IMR-90 (cell line): ENCODE measurements around the gene TMSB10. TPM values are rescaled to one million over a fixed set of nuclear protein-coding genes. Genes with fewer than 3 reads are reported as not detected.

ENCODE experiments used
- ATAC-seq: fragments of 200-7000 bp; cut with Tn5 transposase; 2 replicates; pipeline ENCODE4 v1.9.1; 2020; ENCODE audit warnings: low read depth, mild to moderate bottlenecking, moderate library complexity
- BruUV-seq: library from RNA; stranded (reverse); fragments of 400-500 nt; replicated peaks from 2 replicates; lab custom pipeline; 2021; lab: Mats Ljungman, UMichigan
- CTCF ChIA-PET: fragments of 300-600 bp; formaldehyde crosslinking; extraction: SDS; loops from one replicate; lab custom pipeline; 2021; ENCODE audit warnings: antibody characterized with exemption; lab: Yijun Ruan, JAX
- POLR2A ChIA-PET: fragments of 300-600 bp; sonication (Branson Sonifier 250); formaldehyde crosslinking; loops from one replicate; lab custom pipeline; 2022; ENCODE audit warnings: antibody characterized with exemption; ENCODE audit not compliant: unreplicated experiment; lab: Charles Lee
- DNase-seq: peaks from one replicate; pipeline ENCODE4 v3.0.0; 2013
- H2AFZ ChIP-seq: replicated peaks from 2 replicates; pipeline ENCODE3; 2013; ENCODE audit warnings: low read length, mild to moderate bottlenecking; ENCODE audit not compliant: poor library complexity
- H2AK5ac ChIP-seq: 2 replicates; pipeline ENCODE4 v1.6.1; 2013; ENCODE audit warnings: low read depth, low read length, inconsistent platforms
- H2AK9ac ChIP-seq: replicated peaks from 2 replicates; pipeline ENCODE3; 2013; ENCODE audit warnings: mild to moderate bottlenecking, low read depth, low read length, moderate library complexity; ENCODE audit not compliant: poor library complexity
- H2BK120ac ChIP-seq: 2 replicates; pipeline ENCODE4 v1.6.1; 2013; ENCODE audit warnings: low read depth, low read length, inconsistent platforms
- H2BK15ac ChIP-seq: 3 replicates; pipeline ENCODE4 v1.6.1; 2013; ENCODE audit warnings: low read depth, low read length, inconsistent platforms
- H2BK20ac ChIP-seq: 2 replicates; pipeline ENCODE4 v1.6.1; 2013; ENCODE audit warnings: low read depth, mild to moderate bottlenecking, inconsistent platforms, low read length, moderate library complexity
- H2BK5ac ChIP-seq: 2 replicates; pipeline ENCODE4 v1.6.1; 2013; ENCODE audit warnings: mild to moderate bottlenecking, low read depth, low read length, inconsistent platforms; ENCODE audit not compliant: poor library complexity, severe bottlenecking
- H3K14ac ChIP-seq: replicated peaks from 2 replicates; pipeline ENCODE4 v1.6.1; 2013; ENCODE audit warnings: low read depth, low read length, inconsistent platforms
- H3K18ac ChIP-seq: 2 replicates; pipeline ENCODE4 v1.6.1; 2013; ENCODE audit warnings: low read depth, low read length, control low read depth
- H3K23ac ChIP-seq: 2 replicates; pipeline ENCODE4 v1.6.1; 2013; ENCODE audit warnings: low read depth, low read length, inconsistent platforms
- H3K27ac ChIP-seq: 2 replicates; pipeline ENCODE4 v1.5.1; 2013; ENCODE audit warnings: mild to moderate bottlenecking, control low read depth, low read length; ENCODE audit not compliant: insufficient read depth
- H3K27me3 ChIP-seq: 2 replicates; pipeline ENCODE4 v1.6.1; 2013; ENCODE audit warnings: low read length; ENCODE audit not compliant: control insufficient read depth, insufficient read depth
- H3K36me3 ChIP-seq: 2 replicates; pipeline ENCODE4 v1.6.1; 2013; ENCODE audit warnings: low read length, mixed read lengths; ENCODE audit not compliant: control insufficient read depth, insufficient read depth
- H3K4ac ChIP-seq: 2 replicates; pipeline ENCODE4 v1.6.1; 2013; ENCODE audit warnings: low read depth, low read length, inconsistent platforms
- H3K4me1 ChIP-seq: 2 replicates; pipeline ENCODE4 v1.6.1; 2013; ENCODE audit warnings: low read length, mixed read lengths; ENCODE audit not compliant: control insufficient read depth, insufficient read depth
- H3K4me2 ChIP-seq: 2 replicates; pipeline ENCODE4 v1.6.1; 2013; ENCODE audit warnings: low read depth, mild to moderate bottlenecking, control low read depth, low read length, moderate library complexity
- H3K4me3 ChIP-seq: 2 replicates; pipeline ENCODE4 v1.5.1; 2013; ENCODE audit warnings: low read depth, mild to moderate bottlenecking, control low read depth, low read length, moderate library complexity; ENCODE audit not compliant: insufficient read depth
- H3K56ac ChIP-seq: 2 replicates; pipeline ENCODE4 v1.6.1; 2013; ENCODE audit warnings: low read length, inconsistent platforms; ENCODE audit not compliant: insufficient read depth; ENCODE audit errors: extremely low read depth
- H3K79me1 ChIP-seq, 2 experiments: 2 replicates each; pipeline ENCODE4 v1.6.1; 2013; ENCODE audit warnings: low read length in 2 of 2, inconsistent platforms in 1 of 2, low read depth in 1 of 2
- H3K9ac ChIP-seq: 2 replicates; pipeline ENCODE4 v1.6.1; 2013; ENCODE audit warnings: low read depth, low read length, control low read depth
- H3K9me1 ChIP-seq: 2 replicates; pipeline ENCODE4 v1.6.1; 2013; ENCODE audit warnings: low read length, inconsistent platforms; ENCODE audit not compliant: insufficient read depth
- H3K9me3 ChIP-seq: 2 replicates; pipeline ENCODE4 v1.6.1; 2013; ENCODE audit warnings: low read length; ENCODE audit not compliant: control insufficient read depth, insufficient read depth
- H4K20me1 ChIP-seq: 2 replicates; pipeline ENCODE4 v1.6.1; 2013; ENCODE audit warnings: low read length, inconsistent platforms; ENCODE audit not compliant: insufficient read depth
- H4K5ac ChIP-seq: 2 replicates; pipeline ENCODE4 v1.6.1; 2013; ENCODE audit warnings: mild to moderate bottlenecking, low read depth, low read length, control low read depth
- H4K8ac ChIP-seq, 2 experiments: 2 replicates each; pipeline ENCODE4 v1.6.1; 2013; ENCODE audit warnings: low read depth in 2 of 2, low read length in 2 of 2, control low read depth in 1 of 2, inconsistent platforms in 1 of 2
- H4K91ac ChIP-seq: 2 replicates; pipeline ENCODE4 v1.6.1; 2013; ENCODE audit warnings: low read depth, low read length, inconsistent platforms; ENCODE audit not compliant: insufficient read depth
- BHLHE40 ChIP-seq: fragments of 150-350 bp; IDR thresholded peaks from 2 replicates; pipeline ENCODE4 v1.6.1; 2016; ENCODE audit warnings: mild to moderate bottlenecking, low read depth, low read length
- CEBPB ChIP-seq: IDR thresholded peaks from 2 replicates; pipeline ENCODE4 v1.6.1; 2012; ENCODE audit warnings: low read depth, low read length, improper control_type of control experiment
- CHD1 ChIP-seq: IDR thresholded peaks from 2 replicates; pipeline ENCODE4 v1.6.1; 2012; ENCODE audit warnings: low read depth, low read length, improper control_type of control experiment
- FOS ChIP-seq: fragments of 150-350 bp; IDR thresholded peaks from 2 replicates; pipeline ENCODE4 v1.6.1; 2016; ENCODE audit warnings: low read depth, low read length
- MAFK ChIP-seq: IDR thresholded peaks from 2 replicates; pipeline ENCODE4 v1.6.1; 2012; ENCODE audit warnings: low read depth, low read length, improper control_type of control experiment
- MAZ ChIP-seq: IDR thresholded peaks from 2 replicates; pipeline ENCODE4 v1.6.1; 2012; ENCODE audit warnings: low read depth, mild to moderate bottlenecking, low read length, improper control_type of control experiment, moderate library complexity, borderline replicate concordance
- MXI1 ChIP-seq: IDR thresholded peaks from 2 replicates; pipeline ENCODE4 v1.6.1; 2012; ENCODE audit warnings: low read depth, mild to moderate bottlenecking, low read length, moderate library complexity, borderline replicate concordance
- NFE2L2 ChIP-seq: fragments of 150-350 bp; IDR thresholded peaks from 2 replicates; pipeline ENCODE4 v1.6.1; 2016; ENCODE audit warnings: low read depth, mild to moderate bottlenecking, low read length
- RAD21 ChIP-seq: IDR thresholded peaks from 2 replicates; pipeline ENCODE4 v1.6.1; 2012; ENCODE audit warnings: low read length, improper control_type of control experiment
- RCOR1 ChIP-seq: IDR thresholded peaks from 2 replicates; pipeline ENCODE4 v1.6.1; 2012; ENCODE audit warnings: mild to moderate bottlenecking, low read length, improper control_type of control experiment; ENCODE audit not compliant: insufficient replicate concordance
- RFX5 ChIP-seq: IDR thresholded peaks from 2 replicates; pipeline ENCODE4 v1.8.0; 2012; ENCODE audit warnings: low read depth, mild to moderate bottlenecking, low read length, moderate library complexity
- WGBS, 2 experiments: methylation state at CpG; one replicate each; pipeline versions ENCODE4 v1.1.5 to v1.1.7; 2013; ENCODE audit warnings: missing lambda C conversion rate in 2 of 2; ENCODE audit not compliant: insufficient read length in 1 of 2; ENCODE audit errors: extremely low coverage in 2 of 2; 5-methylcytosine and 5-hydroxymethylcytosine counted together
- dilution Hi-C: fragments of 300-500 bp; cut with HindIII; formaldehyde crosslinking; loops from one replicate; pipeline ENCODE4 v1.14.3; 2018; ENCODE audit warnings: low sequenced_read_pairs; ENCODE audit not compliant: unreplicated experiment
- in situ Hi-C: fragments of 300-500 bp; cut with MboI; formaldehyde crosslinking; loops from 3 replicates; pipeline ENCODE4 v1.14.3; 2019; ENCODE audit warnings: low sequenced_read_pairs, inconsistent platforms, mixed read lengths
- intact Hi-C: fragments of 100-400 bp; cut with micrococcal nuclease; formaldehyde crosslinking; loops from 2 replicates; pipeline ENCODE4 v1.10.0; 2022
- polyA plus RNA-seq, 3 experiments: library from polyadenylated mRNA; depleted of rRNA; stranded (reverse); fragments of >200 nt; gene quantifications; 2 replicates each; pipeline ENCODE4 v1.2.3, GENCODE V29; 2012; ENCODE audit warnings: low replicate concordance in 1 of 3
- total RNA-seq: library from RNA; depleted of rRNA; stranded (reverse); fragments of >200 nt; gene quantifications from 2 replicates; pipeline ENCODE4 v1.2.3, GENCODE V29; 2012
- TF ChIP-seq, protein P1 (sequence below): conservative IDR thresholded peaks from 2 replicates; pipeline ENCODE4 v1.5.1; 2012; ENCODE audit warnings: mild to moderate bottlenecking, low read depth, low read length, improper control_type of control experiment
- TF ChIP-seq, protein P2 (sequence below): fragments of 150-350 bp; IDR thresholded peaks from 2 replicates; pipeline ENCODE4 v1.6.1; 2016; ENCODE audit warnings: low read depth, mild to moderate bottlenecking, low read length, moderate library complexity, borderline replicate concordance
- TF ChIP-seq, protein P3 (sequence below): fragments of 150-350 bp; IDR thresholded peaks from 2 replicates; pipeline ENCODE4 v1.6.1; 2017; ENCODE audit warnings: mild to moderate bottlenecking, antibody characterized with exemption, low read length, low read depth

TMSB10 gene
- total and polyA plus RNA-seq, 2 of the 4 experiments (the other 2 are of a cell fraction): 3,620 to 5,527 TPM

DNA sequence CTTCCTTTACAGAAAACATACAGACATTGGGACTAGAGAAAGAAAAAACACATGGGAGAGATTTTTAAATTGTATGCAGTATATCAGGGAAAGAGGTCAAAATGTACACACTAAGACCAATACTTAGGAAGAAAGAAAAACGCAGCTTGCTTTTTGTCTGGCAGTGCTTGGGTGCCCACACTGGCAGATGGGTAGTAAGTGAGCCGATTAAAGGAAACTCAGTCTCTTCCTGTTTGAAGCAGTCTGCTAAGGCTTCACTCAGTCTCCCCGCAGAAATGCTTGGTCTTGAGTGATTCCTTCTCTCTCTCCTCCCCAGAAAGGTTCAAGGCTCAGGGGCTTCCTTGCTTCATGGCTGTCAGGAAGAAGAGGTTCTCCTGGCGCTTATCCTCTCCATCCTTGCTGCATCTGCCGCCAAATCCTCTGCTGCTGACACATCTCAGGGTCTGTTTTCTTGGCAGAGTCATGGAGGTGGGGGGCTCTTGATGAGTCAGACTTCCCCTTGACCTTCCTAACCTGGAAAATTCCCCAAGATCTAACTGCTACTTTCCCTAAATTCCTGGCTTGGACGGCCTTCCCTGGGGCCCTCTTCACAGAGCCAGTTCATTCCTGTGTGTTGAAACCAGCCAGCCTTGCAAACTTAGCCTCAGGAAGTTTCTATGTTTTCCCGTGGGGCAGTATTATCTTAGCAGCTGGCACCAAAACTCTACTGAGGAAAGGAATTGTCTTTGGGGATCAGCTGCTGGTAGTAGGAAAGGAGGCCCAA, 10.5 kb upstream of the TMSB10 start:
- Histone ChIP-seq H3K9me3 (no peaks in the 10 kb centered on the region), H3K27ac (peak overlapping the region; percentile 85), H3K4me3 (no peak overlapping the region), H3K23ac (peak overlapping the region; percentile 89; the same call in 1 of the 2 replicates), H2BK120ac (peak overlapping the region; percentile 83), H2AK5ac (peak overlapping the region; percentile 80), H3K79me1 (peaks cover 4 to 21% of the 10 kb centered on the region in 2 experiments; a peak in 3 of 4 replicates), H3K9ac (peak overlapping the region; percentile 46; the same call in 1 of the 2 replicates), H3K4me1 (peaks cover 17% of the 10 kb centered on the region), H3K27me3 (no peaks in the 10 kb centered on the region), H3K14ac (peak overlapping the region; percentile 91), H2BK15ac (peak overlapping the region; percentile 47; the same call in 1 of the 3 replicates), H3K18ac (peak overlapping the region; percentile 22), H4K20me1 (no peaks in the 10 kb centered on the region), H3K56ac (peak overlapping the region; percentile 28), H4K8ac (peak overlapping the region; percentile 29 to 89), H2BK5ac (peak overlapping the region; percentile 88), H2AFZ (peak overlapping the region; percentile 83), H3K4me2 (no peak overlapping the region), H4K5ac (peak overlapping the region; percentile 90), H2BK20ac (peak overlapping the region; percentile 68), H3K4ac (peak overlapping the region; percentile 79), H3K9me1 (peaks cover 15% of the 10 kb centered on the region), H4K91ac (peak overlapping the region; percentile 53), H2AK9ac (peak overlapping the region; percentile 49), H3K36me3 (no peaks in the 10 kb centered on the region)
- intact Hi-C loops (no loop called here), dilution Hi-C loops (no loop called here), in situ Hi-C loops (no loop called here)
- no CpG with 5 or more reads among the region's 7 CpGs for WGBS, 2 experiments
- ATAC-seq: peak; percentile 50
- ChIA-PET CTCF (interaction anchor here (0.5 kb wide), 1 partner anchor 1784 kb away, joined by 4 read pairs; no protein-coding TSS in a partner anchor), POLR2A (no interaction called here)
- no TSS peak for BruUV-seq
- peak; percentile 52 for DNase-seq
- no peak for TF ChIP-seq NFE2L2
- no peak for TF ChIP-seq BHLHE40
- TF ChIP-seq, protein P1, sequence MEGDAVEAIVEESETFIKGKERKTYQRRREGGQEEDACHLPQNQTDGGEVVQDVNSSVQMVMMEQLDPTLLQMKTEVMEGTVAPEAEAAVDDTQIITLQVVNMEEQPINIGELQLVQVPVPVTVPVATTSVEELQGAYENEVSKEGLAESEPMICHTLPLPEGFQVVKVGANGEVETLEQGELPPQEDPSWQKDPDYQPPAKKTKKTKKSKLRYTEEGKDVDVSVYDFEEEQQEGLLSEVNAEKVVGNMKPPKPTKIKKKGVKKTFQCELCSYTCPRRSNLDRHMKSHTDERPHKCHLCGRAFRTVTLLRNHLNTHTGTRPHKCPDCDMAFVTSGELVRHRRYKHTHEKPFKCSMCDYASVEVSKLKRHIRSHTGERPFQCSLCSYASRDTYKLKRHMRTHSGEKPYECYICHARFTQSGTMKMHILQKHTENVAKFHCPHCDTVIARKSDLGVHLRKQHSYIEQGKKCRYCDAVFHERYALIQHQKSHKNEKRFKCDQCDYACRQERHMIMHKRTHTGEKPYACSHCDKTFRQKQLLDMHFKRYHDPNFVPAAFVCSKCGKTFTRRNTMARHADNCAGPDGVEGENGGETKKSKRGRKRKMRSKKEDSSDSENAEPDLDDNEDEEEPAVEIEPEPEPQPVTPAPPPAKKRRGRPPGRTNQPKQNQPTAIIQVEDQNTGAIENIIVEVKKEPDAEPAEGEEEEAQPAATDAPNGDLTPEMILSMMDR: no peak
- TF ChIP-seq MAZ: no peak
- TF ChIP-seq, protein P2, sequence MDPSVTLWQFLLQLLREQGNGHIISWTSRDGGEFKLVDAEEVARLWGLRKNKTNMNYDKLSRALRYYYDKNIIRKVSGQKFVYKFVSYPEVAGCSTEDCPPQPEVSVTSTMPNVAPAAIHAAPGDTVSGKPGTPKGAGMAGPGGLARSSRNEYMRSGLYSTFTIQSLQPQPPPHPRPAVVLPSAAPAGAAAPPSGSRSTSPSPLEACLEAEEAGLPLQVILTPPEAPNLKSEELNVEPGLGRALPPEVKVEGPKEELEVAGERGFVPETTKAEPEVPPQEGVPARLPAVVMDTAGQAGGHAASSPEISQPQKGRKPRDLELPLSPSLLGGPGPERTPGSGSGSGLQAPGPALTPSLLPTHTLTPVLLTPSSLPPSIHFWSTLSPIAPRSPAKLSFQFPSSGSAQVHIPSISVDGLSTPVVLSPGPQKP: no peak
- TF ChIP-seq CEBPB: no peak
- TF ChIP-seq CHD1: no peak
- TF ChIP-seq RAD21: no peak
- TF ChIP-seq, protein P3, sequence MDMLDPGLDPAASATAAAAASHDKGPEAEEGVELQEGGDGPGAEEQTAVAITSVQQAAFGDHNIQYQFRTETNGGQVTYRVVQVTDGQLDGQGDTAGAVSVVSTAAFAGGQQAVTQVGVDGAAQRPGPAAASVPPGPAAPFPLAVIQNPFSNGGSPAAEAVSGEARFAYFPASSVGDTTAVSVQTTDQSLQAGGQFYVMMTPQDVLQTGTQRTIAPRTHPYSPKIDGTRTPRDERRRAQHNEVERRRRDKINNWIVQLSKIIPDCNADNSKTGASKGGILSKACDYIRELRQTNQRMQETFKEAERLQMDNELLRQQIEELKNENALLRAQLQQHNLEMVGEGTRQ: no peak
- TF ChIP-seq RFX5: no peak
- TF ChIP-seq MXI1: no peak
- no peak for TF ChIP-seq RCOR1
- TF ChIP-seq FOS: no peak
- no peak for TF ChIP-seq MAFK
